ENCODE data around the gene BSN.
"Not testable (repeated sequence)": the region's sequence is repeated elsewhere in the genome, so short reads cannot be mapped to it uniquely, and the experiment has no call there.

BSN gene

DNA sequence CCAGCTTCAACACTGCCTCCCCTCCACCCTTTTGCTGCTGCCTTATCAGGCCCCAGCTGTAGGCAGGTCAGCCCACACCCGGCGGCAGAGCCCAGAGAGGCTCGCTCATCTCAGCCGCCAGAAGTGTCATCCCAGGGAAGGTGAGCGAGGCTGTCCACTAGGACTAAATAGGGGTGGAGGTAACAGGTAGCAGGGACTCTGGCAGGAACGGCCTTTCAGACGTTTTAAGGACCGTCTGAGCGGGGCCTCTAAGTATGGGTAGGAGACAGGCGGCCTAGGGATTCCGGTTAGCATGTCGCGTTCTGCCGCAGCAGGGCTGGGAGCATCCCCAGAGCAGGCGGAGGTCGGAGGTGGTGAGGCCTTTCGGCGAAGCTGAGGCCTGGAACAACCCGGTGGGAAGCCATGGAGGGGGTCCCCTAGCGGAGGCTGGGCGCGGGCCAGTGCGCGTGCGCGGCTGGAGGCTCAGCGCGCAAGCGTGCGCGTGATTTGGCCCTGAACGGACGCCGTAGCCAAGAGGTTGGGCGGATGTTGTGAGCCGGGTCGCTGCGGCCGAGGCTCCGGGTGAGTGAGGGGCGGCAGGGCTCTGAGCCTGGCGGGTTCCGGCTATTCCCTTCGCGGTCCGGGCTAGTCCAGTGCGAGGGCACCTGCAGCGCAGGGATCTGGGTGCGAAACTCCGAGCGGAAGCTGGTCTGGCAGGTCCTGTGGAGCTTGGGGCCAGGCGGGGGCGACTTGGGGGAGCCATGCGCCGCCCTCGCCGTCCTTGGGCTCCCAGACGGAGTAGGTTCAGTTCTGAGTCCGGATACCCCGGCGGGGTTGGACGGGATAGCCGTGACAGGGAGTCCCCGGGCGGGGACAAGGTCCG lies 135.0 kb downstream of the BSN start, which contains the start of the genes MST1 and RNF123:
Gene MST1, minus strand, starts transcription at position 429 of the 862 bp plus-strand sequence. CDS start 783 bp downstream, outside the sequence.
Gene RNF123, plus strand, starts transcription at position 512 of the 862 bp plus-strand sequence. CDS start 1,609 bp downstream, outside the sequence.
- peak; percentile 85 to 89 (median 88) for DNase-seq (ENCODE audit: low read depth in 4 of 4, low spot score in 1 of 4)

- DNase-seq (ENCODE audit: low read depth in 4 of 4, low spot score in 1 of 4) = not testable (repeated sequence)
Observed at GRCh38 chr3:49689908-49690624, 135.8 kb downstream of the BSN start.

GRCh38 chr3:49690856-49691255 lies 136.6 kb downstream of the BSN start:
- not testable (repeated sequence) for DNase-seq (ENCODE audit: low read depth in 4 of 4, low spot score in 1 of 4)

GRCh38 chr3:49691481-49691880 lies 137.2 kb downstream of the BSN start:
- DNase-seq (ENCODE audit: low read depth in 4 of 4, low spot score in 1 of 4) = not testable (repeated sequence)

DNA sequence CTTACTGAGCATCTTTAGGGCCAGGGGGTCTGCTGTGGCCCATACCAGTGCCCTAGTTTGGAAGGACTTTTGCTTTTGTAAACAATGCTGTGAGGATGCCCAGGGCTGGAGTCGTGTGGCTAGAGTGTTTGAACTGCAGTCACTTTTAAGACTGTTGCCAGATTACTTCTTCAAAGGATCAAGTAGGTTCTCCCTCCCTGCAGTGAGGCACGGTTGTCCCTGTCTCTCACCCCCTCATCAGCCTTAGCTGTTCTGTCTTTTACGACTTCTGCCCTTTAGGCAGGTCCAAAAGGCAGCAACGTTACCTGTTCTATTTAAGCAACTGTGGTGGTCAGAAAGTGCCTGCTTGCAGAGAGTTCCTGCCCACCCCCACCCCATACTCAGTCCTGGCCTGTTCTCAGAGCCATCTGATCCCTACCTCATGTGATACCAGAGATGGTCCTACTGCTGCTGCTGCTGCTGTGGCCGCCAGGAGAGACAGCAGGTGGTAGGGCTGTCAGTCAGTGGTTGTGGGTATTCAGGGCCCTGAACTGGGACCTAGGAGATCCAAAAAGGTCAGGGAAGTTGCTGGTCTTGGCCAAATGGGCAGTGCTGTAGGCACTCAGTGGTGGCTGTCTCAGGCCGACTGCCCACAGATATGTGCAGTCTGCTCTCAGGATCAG lies 140.3 kb downstream of the BSN start:
- DNase-seq (ENCODE audit: low read depth in 4 of 4, low spot score in 1 of 4) = not testable (repeated sequence)

DNA sequence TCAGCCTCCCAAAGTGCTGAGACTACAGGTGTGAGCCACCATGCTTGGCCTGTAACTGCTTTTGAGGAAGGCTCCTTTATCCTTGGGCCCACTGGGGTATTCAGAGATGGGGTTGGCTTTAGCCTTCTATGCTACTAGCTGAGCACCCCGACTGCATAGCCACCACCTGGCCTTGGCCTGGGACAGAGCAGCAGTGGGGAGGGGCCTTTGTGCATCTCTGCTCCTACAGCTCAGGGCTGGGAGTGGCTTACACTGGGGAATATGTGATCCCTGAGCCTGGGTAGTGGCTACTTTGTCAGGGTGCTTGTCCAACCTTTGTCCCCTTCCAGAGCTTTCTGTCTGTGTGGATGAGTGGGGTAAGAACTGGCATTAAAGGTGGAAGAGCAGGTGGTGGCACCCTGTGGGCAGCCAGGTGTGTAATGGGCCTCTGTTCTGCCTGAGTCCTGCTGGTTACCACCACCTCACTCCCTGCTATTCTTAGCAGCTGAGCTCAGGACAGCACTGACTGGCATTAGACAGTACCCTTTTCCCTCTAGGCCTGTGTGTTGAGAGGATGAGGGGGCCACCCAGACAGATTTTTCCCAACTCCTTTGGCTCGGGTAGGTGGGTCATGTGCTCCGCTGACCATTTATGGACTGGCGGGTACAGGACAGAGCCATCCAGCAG lies 141.2 kb downstream of the BSN start:
- not testable (repeated sequence) for DNase-seq (ENCODE audit: low read depth in 4 of 4, low spot score in 1 of 4)

DNA sequence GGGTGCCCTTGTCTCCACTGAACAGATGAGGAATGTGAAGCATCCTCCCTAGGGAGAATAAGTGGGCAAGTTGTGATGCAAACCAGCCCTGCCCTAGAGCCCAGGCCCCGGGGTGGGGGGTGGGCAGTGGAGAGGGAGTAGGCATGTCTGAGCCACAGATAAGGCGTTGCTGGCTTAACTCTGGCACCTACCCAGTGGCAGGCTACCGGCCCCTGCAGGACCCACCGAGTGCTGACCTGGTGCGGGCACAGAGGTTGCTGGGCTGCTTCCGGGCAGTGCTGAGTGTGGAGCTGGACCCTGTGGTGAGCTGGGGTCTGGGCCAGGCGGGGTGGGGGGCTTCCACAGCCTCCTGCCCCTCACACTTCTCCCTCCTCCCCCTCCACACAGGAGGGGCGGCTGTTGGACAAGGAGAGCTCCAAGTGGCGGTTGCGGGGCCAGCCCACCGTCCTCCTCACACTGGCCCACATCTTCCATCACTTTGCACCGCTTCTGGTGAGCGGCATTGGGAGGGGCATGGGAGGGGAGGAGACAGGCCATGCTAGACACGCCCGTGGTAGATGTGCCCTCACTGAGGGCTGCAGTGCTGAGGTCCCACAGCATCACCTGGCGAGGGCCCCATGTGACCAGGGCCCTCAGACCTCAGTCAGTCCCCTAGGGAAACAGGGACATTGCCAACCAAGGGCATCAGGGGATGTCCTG lies 145.2 kb downstream of the BSN start:
- no peak for DNase-seq (ENCODE audit: low read depth in 4 of 4, low spot score in 1 of 4)

- no peak for DNase-seq (ENCODE audit: low read depth in 4 of 4, low spot score in 1 of 4)
Observed at GRCh38 chr3:49700014-49700413, 145.7 kb downstream of the BSN start.

DNA sequence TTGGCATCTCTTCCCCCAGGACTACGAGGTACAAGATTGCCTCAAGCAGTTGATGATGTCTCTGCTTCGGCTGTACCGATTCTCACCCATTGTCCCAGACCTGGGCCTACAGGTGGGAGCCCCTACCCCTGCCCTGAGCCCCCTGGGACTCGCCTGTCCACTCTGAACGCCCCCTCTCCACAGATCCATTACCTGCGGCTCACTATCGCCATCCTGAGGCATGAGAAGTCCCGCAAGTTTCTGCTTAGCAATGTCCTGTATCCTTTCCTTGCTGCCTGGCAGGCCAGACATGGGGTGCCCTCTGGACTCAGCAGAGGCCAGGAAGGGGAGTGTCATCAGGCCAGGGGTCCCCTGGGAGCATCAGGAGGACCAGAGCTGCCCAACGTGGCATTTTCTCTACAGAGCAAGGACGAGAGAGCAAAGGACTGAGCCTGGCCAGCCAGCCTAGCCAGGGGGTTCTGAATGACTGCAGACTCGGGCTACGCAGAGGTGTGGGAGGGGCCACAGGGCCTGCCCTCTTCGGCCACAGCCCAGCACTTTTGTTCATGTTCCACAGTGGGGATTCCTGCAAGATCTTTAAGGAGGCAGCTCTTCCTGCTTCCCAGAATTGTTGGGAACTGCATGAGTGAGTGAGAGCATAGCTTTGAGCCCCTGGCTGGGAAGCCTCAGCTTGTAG lies 146.3 kb downstream of the BSN start:
- DNase-seq (ENCODE audit: low read depth in 4 of 4, low spot score in 1 of 4) = no peak

GRCh38 chr3:49701388-49702077 lies 147.3 kb downstream of the BSN start:
- DNase-seq (ENCODE audit: low read depth in 4 of 4, low spot score in 1 of 4) = no peak

- no peak for DNase-seq (ENCODE audit: low read depth in 4 of 4, low spot score in 1 of 4)
Observed at GRCh38 chr3:49702672-49703071, 148.4 kb downstream of the BSN start.

- DNase-seq (ENCODE audit: low read depth in 4 of 4, low spot score in 1 of 4) = peak; percentile 24 to 43 (median 38)
Observed at GRCh38 chr3:49703443-49703927, 149.2 kb downstream of the BSN start.

- DNase-seq (ENCODE audit: low read depth in 4 of 4, low spot score in 1 of 4) = no peak
Observed at GRCh38 chr3:49703956-49704355, 149.7 kb downstream of the BSN start.

GRCh38 chr3:49704629-49705028 lies 150.4 kb downstream of the BSN start:
- no peak for DNase-seq (ENCODE audit: low read depth in 4 of 4, low spot score in 1 of 4)

- no peak for DNase-seq (ENCODE audit: low read depth in 4 of 4, low spot score in 1 of 4)
Observed at GRCh38 chr3:49705390-49705960, 151.2 kb downstream of the BSN start.

DNA sequence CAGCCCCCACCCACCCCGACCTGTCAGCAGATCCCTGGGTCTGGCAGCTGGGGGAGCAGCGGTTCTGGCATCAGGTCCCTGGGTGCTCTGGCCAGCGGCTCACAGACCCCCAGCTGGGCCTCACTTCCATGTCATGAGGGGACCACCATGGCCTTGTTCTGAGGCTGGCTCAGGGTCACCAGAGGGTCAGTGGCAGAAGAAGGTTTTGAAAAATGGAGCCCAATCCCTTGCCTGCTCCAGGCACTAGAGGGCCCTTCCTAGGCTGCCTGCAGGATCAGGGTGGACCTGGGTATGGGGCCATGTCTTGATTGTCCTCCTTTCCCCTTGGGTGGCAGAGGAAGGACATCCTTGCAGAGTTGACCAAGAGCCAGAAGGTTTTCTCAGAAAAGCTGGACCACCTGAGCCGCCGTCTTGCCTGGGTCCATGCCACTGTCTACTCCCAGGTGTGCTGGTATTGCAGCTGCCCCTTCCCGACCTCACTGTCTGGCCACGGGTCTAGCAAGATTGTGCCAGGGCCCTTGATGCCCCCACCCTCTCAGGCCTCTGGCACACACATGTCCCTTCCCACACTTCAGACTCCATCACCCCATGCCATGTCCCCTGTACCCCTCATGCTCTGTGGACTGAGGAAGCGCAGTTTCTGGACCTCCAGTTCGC lies 152.3 kb downstream of the BSN start:
- no peak for DNase-seq (ENCODE audit: low read depth in 4 of 4, low spot score in 1 of 4)

DNA sequence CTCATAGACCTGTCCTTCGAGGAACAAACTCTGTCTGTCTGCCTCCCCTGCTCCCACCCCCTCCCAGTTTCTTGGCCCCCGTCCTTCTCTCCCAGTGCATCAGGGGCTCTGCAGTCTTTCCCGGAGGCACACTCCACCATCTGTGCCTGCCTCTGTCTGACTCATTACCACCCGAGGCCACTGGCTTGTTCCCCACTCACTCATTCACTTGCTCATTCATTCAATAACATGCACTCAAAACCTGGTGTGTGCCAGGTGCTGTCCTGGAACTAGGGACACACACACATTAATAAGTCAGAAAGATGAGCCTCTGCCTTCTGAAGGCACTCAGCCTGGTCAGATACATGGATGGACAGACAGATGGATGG lies 152.8 kb downstream of the BSN start:
- DNase-seq (ENCODE audit: low read depth in 4 of 4, low spot score in 1 of 4) = no peak

DNA sequence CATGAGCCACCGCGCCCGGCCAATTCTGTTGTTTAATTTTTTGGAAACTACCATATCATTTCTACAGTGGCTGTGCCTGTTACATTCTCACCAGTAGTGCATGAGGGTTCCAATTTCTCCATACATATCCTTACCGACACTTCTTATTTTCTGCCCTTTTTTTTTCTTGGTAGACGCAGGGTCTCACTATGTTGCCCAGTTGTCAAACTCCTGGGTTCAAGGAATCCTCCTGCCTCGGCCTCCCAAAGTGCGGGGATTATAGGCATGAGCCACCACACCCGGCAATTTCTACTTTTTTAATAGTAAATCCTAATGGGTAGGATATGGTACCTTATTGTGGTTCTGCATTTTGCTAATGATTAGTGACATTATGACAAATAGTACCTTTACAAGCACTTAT lies 155.6 kb downstream of the BSN start:
- no peak for DNase-seq (ENCODE audit: low read depth in 4 of 4, low spot score in 1 of 4)

All from stimulated activated CD4-positive, alpha-beta T cell treated with anti-CD3 and anti-CD28 coated beads, Interleukin-1b, Interleukin-23, amount 100 ng/mL, for 24 hours (primary cell).